HUDEP-2 (cell line): Measurements from ENCODE around the gene CAD.
"Not testable (repeated sequence)": the region's sequence is repeated elsewhere in the genome, so short reads cannot be mapped to it uniquely, and the experiment has no call there.

Experiments used
- DNase-seq, 76 experiments: peaks; one replicate each; lab custom pipeline; 2025; ENCODE audit not compliant: unreplicated experiment in 76 of 76; lab: John Stamatoyannopoulos, UW

The CAD gene

GRCh38 chr2:27251766-27252165 is 34.6 kb downstream of the CAD start:
- DNase-seq, result no peak

GRCh38 chr2:27255187-27255586 is 38.0 kb downstream of the CAD start:
- no peak for DNase-seq

GRCh38 chr2:27255660-27256059 is 38.5 kb downstream of the CAD start:
- no peak for DNase-seq

DNA sequence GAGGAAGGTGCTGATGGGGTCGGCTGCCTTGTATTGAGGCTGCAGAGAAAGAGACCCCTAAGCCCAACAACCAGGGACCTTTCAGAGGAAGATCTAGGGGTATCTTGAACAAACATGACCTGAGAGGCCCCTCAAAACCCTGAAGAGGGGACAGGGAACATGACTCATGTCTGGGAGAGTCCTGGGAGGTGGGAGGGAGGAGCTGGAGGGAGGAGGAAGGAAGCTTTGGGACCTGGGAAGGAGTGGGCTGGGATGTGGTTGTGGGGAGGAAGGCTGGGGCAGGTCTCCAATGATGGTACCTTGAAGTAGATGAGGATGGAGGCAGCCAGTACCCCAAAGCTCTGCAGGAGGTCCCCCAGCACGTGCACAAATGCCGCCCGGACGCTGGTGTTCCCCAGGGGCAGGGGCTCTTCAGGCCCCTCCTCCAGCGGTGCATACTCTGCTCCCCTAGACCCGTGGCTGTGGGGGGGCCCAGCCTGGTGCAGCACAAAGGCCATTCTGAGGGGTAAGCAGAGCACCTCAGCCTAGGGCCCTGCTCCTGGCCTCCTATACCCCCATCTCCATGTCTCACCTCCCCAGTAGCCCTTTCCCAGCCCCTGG is 39.8 kb downstream of the CAD start:
- no peak for DNase-seq

- DNase-seq, result no peak
Measured at GRCh38 chr2:27258051-27258450, 40.9 kb downstream of the CAD start.

DNA sequence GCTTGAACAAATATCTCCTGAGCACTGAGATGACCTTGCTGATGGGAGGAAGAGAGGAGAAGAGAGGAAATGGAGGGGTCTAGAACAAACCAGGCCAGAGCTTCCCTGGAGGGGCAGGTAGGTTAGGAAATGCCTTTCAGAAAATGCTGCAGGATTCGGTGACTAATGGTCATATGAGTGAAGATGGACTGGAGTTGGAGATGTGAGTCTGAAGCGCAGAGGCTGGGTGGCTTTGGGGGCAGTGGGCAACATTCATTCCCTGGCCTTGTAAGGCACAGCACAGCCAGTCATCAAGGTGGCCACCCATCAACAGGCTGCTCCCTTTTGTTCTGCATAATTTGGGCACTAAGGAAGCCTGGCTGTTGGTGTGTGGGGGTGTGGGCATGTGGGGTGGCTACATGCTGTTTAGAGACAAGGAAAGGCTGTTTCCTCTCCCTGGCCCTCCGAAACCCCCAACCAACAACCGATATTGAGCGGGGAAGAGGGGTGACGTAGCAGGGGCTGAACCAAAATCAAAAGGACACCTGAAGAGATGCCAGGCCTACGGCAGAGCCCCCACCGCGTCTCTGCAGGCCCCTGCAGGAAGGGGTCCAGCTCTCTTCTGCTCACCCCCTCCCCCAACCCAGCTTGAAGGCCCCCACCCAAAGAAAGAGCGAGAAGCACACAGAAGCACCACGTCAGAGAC is 44.2 kb downstream of the CAD start:
- no peak for DNase-seq

- DNase-seq, result no peak
Measured at GRCh38 chr2:27261926-27262298, 44.7 kb downstream of the CAD start.

DNA sequence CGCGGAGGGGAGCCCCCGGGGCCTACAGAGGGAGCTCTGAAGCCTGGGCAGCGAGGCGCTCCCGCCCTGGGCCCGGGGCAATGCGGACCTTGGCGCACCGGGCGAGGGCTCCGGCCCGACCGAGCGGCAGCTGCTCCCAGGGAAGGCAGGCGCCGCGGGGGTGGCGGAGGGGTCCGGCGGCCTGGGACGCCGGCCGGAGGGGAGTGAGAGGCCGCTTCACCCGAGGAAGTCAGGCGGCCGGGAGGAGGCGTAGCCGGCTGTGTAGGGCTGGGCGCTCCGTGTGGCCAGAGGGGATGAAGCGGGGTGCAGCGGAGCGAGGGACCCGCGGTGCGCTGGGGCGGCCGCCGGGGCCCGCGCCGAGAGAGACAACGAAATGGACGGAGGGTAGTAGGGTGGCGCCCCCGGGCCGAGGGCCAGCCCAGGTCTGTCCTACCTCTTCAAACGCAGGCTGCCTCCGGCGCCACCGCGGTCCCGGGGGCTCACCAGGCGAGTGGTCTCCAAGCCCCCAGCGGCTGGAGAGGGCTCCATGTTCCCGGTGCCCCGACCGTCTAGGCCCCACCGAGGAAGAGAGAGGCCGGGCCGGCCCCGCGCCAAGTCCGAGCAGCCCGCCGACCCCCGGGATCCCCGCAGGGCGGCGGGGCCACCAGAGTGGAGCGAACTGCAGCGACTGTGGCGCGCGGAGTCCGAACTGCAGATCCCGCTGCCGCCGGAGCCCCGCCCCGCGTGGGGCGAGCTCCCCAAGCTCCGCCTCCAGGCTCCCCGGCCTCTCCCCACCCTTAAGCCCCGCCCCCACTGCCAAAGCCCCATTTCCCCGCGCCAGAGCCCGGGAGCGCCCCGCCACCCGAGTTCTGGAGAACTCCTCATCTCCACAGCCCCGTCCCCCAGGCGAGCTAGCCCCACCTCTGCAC is 45.5 kb downstream of the CAD start, which contains the start of gene SLC30A3:
SLC30A3 (minus strand) TSS at position 669 of the 908 bp plus-strand sequence; CDS start at position 528, 141 bp downstream.
- peak in 43 of 76 experiments; percentile 5 to 70 (median 31) for DNase-seq

DNA sequence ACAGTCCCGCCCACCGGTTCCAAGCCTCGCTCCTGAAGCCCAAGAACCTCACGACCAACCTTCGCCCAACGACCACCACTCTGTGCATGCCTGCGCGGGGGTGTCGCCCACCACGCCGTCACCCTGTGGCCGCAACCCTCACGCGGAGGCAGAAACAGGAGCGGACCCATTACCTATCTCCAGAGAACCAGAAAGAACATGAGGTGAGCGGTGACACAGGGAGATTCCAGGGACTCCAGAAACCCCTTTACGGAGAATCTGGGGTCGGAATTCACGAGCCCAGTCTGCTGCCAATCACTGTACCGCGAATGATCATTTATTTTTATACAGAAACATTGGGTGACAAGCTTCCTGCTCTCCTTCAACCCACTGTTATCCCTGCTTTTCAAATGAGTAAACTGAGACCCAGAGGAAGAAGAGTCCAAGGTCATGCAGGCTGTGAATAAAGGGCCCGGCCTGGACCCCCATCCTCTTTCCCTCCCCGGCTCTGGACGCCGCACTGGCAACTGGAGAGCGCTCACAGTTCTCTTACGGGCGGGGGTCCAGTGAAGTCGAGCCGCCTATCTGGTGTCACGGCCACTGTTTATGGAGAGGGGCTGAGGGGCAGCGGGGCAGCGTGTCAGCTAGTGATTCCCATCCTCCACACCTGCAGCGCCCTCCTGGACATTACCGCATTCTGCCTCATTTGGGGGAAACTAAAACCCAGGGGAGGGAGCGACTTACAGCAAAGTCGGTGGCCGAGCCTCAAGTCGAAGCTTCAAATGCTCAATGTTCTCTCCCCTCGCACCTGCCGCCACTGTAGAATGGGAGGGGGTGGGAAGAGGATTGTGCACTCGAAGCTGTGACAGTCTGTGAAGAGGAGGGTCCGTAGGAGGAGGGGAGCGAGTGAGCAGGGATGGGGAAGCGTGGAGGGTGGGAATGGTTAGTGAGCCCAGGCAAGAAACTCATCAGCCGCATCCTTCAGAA is 46.4 kb downstream of the CAD start:
- DNase-seq, result no peak

DNA sequence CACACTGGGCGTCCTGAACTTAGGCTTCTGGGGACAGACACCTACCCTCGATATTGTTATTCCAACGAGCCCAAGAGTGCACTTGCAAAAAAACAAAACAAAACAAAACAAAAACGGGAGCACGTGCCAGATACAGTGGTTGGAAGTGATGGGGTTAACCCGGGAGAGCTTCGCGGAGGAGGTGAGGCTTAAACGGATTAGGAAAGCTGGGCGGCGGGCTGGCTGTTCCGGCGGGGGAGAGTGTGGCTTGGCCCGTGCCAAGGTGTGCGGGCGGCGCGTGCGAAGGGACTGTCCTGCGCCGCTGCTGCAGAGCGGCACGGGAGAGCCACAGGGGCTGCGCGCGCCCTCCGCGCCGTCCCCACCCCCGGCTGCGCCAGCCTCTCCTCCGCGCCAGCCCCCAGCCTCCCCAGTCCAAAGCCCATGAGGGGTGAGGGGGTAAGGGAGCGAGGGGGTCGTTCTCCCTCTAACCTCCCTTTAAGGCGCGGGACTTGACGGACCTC is 47.1 kb downstream of the CAD start:
- no peak for DNase-seq

GRCh38 chr2:27264753-27265535 is 47.8 kb downstream of the CAD start:
- DNase-seq, result peak in 53 of 76 experiments; percentile 6 to 63 (median 33)

DNA sequence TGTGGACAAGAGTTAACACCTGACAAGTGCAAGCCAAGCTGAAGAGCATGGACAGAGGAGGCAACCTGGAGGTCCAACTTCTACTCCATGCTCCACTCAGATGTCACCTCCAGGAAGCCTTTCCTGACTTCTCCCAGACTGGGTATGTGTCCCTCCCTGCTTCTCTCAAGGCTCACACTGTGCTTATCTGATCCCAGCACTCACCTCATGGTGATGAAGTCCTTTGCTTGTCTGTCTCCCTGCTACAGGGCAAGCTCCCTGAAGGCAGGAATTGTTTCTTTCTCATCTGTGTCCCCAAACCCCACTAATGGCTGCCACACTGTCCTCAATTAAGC is 48.3 kb downstream of the CAD start:
- DNase-seq, result no peak

- DNase-seq, result not testable (repeated sequence)
Measured at GRCh38 chr2:27268296-27268695, 51.1 kb downstream of the CAD start.

DNA sequence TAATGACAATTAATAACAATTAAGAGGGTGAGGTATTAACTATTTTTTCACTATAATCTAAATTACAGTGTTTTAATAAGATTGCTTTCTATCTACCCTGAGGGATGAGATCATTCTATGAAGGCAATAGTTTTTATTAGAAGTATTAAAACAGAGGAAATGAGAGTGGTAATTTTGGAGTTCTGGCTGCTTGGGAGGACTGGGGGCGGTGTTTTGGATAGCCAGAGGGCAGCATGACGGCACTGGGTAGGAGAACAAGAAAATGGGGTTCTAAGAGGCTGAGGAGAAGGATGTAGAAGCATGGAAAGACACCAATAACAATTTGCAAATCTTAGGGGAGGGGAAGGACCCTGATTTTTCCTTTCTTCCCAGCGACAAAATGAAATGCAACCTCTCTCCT is 53.0 kb downstream of the CAD start:
- no peak for DNase-seq

DNA sequence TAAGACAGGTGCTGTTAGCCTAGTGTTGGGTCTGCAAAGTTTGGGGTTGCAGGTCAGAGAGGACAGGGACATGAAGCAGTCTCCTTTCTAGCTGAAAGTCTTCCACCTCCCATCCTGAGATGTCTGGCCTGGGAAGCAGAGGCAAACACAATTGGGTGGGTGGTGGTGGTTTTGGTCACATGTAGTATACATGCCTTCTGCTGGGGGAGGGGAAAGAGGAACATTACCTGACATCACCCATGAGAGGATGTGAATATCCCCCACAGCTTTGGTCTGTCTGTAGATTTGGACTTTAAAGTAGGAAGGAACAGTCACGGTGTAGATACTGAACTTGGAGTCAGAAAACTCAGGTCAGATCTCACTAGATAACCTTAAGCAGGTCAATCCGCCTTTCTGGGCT is 53.5 kb downstream of the CAD start:
- no peak for DNase-seq

DNA sequence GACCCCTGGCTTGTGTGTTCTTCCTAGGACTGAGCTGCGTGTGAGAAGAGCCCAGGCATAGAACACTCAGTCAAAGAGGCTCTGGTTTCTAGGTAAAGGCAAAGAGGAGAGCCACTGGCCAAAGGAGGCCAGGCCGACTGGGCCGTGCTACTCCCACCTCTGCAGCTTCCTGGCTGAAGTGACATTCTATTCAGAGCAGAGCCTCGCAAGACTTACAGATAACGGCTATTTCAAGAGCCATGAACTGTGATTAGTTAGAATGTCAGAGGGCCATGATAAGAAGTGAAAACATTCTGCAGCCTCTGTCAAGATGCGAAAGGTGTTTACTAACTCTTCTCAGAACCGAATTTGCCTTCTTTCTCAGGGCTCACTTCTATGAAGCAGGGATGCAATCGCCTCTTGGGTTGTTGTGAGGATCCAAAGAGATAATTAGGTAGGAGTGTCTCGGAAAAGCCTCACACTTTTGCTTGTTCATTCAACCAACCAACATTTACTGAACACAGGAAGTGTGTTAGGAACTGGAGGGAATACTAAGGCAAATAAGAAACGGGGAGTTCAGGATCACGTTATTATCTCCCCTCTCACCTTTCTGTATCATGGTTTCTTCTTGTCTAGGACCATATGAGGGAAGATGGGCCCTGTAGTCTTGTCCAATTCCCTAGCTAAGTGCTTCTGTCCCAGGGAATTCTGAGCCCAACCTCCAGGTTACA is 54.6 kb downstream of the CAD start:
- no peak for DNase-seq

DNA sequence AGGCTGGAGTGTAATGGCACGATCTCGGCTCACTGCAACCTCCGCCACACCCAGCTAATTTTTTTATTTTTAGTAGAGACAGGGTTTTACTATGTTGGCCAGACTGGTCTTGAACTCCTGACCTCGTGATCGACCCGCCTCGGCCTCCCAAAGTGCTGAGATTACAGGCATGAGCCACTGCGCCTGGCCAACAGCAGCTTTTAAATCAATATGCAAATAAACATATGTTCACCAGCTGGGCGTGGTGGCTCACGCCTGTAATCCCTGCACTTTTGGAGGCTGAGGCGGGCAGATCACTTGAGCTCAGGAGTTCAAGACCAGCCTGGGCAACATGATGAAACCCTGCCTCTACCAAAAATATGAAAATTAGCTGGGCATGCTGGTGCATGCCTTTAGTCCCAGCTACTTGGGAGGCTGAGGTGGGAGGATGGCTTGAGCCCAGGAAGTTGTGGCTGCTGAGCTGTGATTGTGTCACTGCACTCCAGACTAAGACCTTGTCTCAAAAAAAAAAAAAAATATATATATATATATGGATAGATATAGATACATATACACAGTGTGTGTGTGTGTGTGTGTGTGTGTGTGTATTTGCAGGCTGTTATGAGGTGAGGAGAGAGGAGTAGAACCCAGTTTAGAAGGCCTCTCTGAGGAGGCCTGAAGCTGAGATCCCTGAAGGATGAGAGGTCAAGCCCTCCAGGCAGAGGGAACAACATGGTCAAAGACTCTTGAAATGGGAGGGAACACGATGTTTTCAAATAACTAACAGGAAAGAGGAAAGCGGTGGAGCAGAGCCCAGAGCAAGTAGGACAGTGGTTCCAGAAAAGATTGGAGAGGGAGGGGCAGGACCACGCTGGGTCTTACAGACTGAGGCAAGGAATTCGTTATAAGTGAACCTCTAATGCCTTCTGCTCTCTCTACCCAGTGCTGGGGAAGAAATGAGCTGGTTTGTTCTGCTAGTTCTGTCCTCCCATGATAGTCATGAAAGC is 55.7 kb downstream of the CAD start:
- not testable (repeated sequence) for DNase-seq
